OCI-LY7 (cell line): ENCODE results near the gene SH3PXD2A.

Experiments
- EZH2phosphoT487 ChIP-seq: fragments of 200-600 bp; sonication (generic); IDR thresholded peaks from 2 replicates; pipeline ENCODE4 v1.6.1; 2018; ENCODE audit warnings: low read depth, borderline replicate concordance, mild to moderate bottlenecking, mixed run types, antibody characterized with exemption, low read length, moderate library complexity, mixed read lengths
- TF ChIP-seq, protein P1 (sequence below): fragments of 200-600 bp; sonication (generic); conservative IDR thresholded peaks from 2 replicates; pipeline ENCODE4 v1.5.1; 2014; ENCODE audit warnings: mild to moderate bottlenecking, antibody characterized with exemption, low read length, moderate library complexity, mixed read lengths

DNA sequence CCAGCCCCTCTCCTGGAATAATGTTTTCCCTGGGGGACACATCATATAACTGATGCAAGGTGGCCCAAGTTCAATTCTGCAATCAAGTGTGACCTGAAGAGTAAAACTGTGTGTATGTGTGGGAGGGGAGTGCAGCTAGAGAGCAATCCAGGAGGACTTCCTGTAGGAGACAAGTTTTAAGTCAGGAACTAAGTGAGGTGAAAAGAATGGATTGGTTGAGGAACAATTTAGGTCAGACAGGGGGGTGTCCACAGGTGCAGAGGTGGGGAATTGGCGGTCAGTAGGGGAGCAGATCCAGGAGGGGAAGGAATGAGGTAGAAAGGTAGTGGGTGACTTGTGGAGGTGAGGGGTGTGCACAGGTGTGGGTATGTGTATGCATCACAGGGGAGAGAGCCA lies 279.3 kb downstream of the SH3PXD2A start:
- TF ChIP-seq, protein P1, sequence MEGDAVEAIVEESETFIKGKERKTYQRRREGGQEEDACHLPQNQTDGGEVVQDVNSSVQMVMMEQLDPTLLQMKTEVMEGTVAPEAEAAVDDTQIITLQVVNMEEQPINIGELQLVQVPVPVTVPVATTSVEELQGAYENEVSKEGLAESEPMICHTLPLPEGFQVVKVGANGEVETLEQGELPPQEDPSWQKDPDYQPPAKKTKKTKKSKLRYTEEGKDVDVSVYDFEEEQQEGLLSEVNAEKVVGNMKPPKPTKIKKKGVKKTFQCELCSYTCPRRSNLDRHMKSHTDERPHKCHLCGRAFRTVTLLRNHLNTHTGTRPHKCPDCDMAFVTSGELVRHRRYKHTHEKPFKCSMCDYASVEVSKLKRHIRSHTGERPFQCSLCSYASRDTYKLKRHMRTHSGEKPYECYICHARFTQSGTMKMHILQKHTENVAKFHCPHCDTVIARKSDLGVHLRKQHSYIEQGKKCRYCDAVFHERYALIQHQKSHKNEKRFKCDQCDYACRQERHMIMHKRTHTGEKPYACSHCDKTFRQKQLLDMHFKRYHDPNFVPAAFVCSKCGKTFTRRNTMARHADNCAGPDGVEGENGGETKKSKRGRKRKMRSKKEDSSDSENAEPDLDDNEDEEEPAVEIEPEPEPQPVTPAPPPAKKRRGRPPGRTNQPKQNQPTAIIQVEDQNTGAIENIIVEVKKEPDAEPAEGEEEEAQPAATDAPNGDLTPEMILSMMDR, result no peak
- no peak for TF ChIP-seq EZH2phosphoT487
